GM18873 (cell line): ENCODE measurements around the gene SUGP2.

Source experiments
- ATAC-seq: cut with Tn5 transposase; IDR thresholded peaks from one replicate; pipeline ENCODE4 v1.9.1; 2021; ENCODE audit warnings: mild to moderate bottlenecking, moderate library complexity, moderate number of reproducible peaks; ENCODE audit not compliant: unreplicated experiment, low FRiP score

SUGP2 gene

GRCh38 chr19:19059837-19060611, 26.7 kb upstream of the SUGP2 start:
- ATAC-seq: no peak

- no peak for ATAC-seq
Measured at GRCh38 chr19:19059018-19059836, 25.9 kb upstream of the SUGP2 start.

GRCh38 chr19:19057720-19058119, 24.4 kb upstream of the SUGP2 start:
- ATAC-seq: no peak

GRCh38 chr19:19057317-19057716, 24.0 kb upstream of the SUGP2 start:
- no peak for ATAC-seq

GRCh38 chr19:19056636-19057275, 23.4 kb upstream of the SUGP2 start:
- no peak for ATAC-seq

- ATAC-seq: no peak
Measured at GRCh38 chr19:19055701-19056100, 22.4 kb upstream of the SUGP2 start.

GRCh38 chr19:19054939-19055440, 21.7 kb upstream of the SUGP2 start:
- no peak for ATAC-seq

GRCh38 chr19:19054315-19054938, 21.1 kb upstream of the SUGP2 start:
- ATAC-seq: no peak

GRCh38 chr19:19053508-19054314, 20.4 kb upstream of the SUGP2 start:
- ATAC-seq: no peak

GRCh38 chr19:19052921-19053320, 19.6 kb upstream of the SUGP2 start:
- ATAC-seq: no peak

GRCh38 chr19:19051478-19052213, 18.3 kb upstream of the SUGP2 start:
- no peak for ATAC-seq

GRCh38 chr19:19050731-19051130, 17.4 kb upstream of the SUGP2 start:
- ATAC-seq: no peak

- ATAC-seq: no peak
Measured at GRCh38 chr19:19050104-19050503, 16.8 kb upstream of the SUGP2 start.

- ATAC-seq: no peak
Measured at GRCh38 chr19:19049406-19049805, 16.1 kb upstream of the SUGP2 start.

- no peak for ATAC-seq
Measured at GRCh38 chr19:19043881-19044280, 10.6 kb upstream of the SUGP2 start.

- ATAC-seq: no peak
Measured at GRCh38 chr19:19043481-19043880, 10.2 kb upstream of the SUGP2 start.

- ATAC-seq: no peak
Measured at GRCh38 chr19:19042732-19043280, 9.5 kb upstream of the SUGP2 start.

- ATAC-seq: no peak
Measured at GRCh38 chr19:19040417-19040816, 7.1 kb upstream of the SUGP2 start.

GRCh38 chr19:19039901-19040300, 6.6 kb upstream of the SUGP2 start:
- ATAC-seq: no peak
